VCaP (cell line): ENCODE measurements around the gene DCAF12.

ENCODE experiments used
- H3K27ac ChIP-seq: fragments of 450-650 bp; 2 replicates; pipeline ENCODE4 v1.5.1; 2017
- TF ChIP-seq, protein P1 (sequence below): fragments of 450-650 bp; conservative IDR thresholded peaks from 2 replicates; pipeline ENCODE4 v1.5.1; 2017; ENCODE audit warnings: mild to moderate bottlenecking, moderate library complexity

DCAF12 gene

DNA sequence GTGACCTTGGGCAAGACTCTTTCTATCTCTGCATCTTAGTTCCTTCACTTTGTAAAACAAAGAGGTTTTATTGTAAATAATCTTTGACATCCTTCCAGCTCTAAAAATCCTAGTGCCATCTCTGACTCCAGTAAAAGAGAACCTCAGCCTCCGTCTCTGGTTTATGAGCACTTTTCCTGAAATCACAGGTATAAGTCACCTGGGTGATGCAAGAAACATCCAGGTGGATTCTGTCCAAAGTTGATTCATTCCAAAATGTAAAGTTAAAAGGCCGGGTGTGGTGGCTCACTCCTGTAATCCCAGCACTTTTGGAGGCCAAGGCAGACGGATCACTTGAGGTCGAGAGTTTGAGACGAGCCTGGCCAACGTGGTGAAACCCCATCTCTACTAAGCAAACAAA lies 56.7 kb downstream of the DCAF12 start:
- H3K27ac ChIP-seq = peak overlapping the region; percentile 99
- TF ChIP-seq, protein P1, sequence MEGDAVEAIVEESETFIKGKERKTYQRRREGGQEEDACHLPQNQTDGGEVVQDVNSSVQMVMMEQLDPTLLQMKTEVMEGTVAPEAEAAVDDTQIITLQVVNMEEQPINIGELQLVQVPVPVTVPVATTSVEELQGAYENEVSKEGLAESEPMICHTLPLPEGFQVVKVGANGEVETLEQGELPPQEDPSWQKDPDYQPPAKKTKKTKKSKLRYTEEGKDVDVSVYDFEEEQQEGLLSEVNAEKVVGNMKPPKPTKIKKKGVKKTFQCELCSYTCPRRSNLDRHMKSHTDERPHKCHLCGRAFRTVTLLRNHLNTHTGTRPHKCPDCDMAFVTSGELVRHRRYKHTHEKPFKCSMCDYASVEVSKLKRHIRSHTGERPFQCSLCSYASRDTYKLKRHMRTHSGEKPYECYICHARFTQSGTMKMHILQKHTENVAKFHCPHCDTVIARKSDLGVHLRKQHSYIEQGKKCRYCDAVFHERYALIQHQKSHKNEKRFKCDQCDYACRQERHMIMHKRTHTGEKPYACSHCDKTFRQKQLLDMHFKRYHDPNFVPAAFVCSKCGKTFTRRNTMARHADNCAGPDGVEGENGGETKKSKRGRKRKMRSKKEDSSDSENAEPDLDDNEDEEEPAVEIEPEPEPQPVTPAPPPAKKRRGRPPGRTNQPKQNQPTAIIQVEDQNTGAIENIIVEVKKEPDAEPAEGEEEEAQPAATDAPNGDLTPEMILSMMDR = no peak

DNA sequence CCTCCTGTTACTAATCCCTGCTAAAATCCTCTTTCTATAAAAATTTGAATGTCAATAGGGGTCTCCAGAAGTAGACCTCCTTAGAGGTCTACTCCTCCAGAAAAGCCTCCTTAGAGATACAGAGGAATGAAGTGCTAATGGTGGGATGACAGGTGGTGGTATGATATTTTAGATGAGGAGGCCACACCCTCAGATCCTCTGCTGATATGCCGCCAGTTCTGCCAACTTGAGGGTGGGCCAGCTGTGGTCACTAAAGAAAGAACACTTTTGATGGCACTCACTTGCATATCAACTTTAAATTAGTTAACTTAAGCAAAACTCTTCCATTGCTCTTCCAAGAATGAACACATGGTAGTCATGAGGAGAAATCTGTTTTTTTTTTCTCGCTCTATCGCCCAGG lies 61.0 kb downstream of the DCAF12 start:
- H3K27ac ChIP-seq = no peak overlapping the region
- TF ChIP-seq, protein P1 = no peak

DNA sequence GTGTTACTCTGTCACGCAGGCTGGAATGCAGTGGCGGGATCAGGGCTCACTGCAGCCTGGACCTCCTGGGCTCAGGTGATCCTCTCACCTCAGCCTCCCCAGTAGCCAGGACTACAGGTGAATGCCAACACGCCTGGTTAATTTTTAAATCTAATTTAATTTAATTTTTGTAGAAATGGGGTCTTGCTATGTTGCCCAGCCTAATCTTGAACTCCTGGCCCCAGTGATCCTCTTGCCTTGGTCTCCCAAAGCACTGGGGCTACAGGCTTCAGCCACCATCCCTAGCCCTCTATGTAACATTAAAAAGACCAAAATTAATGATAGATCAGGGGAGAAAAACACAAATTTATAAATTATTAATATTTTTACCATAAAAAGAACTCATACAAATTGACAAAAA lies 66.5 kb downstream of the DCAF12 start:
- H3K27ac ChIP-seq = no peak overlapping the region
- TF ChIP-seq, protein P1 = no peak

DNA sequence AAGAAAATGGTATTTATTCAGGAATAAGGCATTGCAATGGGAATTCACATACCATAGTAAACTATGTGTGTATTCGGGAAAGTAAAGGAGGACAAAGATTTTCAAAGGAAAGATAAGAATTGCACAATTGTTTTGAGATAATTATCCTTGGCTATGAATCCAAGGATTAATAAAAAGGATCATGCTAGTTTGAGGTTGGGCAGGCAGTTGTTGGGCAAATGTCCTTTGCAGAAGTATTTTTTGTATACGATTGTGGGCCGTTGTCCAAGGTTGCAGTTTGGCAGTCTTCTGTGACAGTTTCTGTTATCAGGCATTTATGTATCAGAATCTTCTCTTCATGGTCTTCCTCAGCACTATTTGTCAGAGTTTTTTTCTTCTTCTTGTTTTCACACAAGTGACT lies 67.2 kb downstream of the DCAF12 start:
- TF ChIP-seq, protein P1 = no peak
- H3K27ac ChIP-seq = peak overlapping the region; percentile 5; the same call in 1 of the 2 replicates

DNA sequence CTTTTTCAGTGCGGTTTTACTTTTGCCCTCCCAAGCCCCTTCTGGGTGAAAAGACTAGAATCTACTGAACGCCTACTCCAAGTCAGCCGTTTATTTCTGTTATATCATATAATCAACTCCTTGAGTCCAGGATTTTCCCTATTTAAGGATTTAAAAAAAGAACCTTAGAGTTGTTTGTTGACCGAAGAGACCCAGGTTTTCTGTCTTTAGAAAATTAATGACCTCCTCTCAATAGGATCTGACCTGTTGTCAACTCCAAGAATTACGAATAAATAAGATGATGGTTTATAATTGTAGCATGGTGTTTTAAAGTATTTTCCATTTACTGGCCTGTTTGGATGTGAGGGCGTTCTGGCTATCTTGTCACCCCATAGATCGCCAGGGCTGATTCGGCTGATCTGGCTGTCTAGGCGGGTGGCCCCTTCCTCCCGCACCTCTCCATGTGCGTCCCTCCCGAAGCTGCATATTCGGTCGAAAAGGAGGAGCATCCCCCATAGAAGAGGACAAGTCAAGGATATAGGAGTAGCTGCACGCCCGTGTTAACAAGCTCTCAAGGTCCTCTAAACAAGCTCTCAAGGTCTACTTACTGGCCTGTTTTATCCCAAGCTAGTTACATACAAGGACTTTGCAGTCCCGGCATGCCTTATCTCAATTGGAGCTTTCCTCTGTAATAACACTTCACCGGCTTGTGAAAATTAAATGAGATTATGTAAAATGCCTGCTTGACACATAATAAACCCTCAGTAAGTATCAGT lies 76.7 kb downstream of the DCAF12 start:
- TF ChIP-seq, protein P1 = no peak
- H3K27ac ChIP-seq = peak overlapping the region; percentile 98

DNA sequence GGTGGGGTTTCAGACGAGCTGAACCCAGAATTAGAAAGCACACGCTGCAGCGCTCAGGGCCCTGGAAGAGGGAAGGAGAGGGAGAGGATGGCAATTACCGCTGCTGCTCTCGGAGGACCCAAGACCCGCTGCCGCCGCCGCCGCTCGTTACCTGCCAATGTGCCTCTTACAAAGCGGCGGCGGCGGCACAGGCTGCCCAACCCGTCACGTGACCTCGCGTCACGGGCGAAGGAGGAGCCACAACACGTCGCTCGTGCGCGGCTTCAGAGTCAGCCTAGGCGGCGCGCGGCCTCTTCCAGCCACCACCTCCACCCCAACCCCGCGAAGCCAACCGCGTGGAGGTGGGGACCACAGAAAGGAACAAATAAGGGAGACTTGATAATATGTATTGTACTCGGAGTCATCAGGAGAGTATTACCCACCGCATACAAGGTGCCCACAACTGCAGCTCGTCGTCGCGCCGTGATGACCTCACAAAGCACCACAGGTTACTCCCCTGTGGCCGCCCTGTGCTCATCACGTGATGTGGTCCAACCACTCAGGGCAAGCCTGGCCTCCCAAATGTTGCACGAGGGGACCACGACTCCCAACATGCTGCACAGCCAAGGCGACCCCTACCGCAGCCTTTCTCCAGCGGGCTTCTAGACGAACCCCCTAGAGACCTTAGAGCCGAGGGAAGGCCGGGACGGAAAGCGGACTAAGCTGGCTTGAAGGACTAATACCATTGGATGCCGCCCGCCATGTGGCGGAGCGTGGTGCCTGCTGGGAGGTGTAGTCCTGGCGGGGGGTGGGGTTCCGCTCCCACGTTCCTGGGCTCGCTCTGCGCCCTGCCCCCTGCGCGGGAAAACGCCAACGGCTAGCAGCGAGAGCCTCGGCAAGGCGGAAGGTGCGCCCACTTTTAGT lies 77.5 kb downstream of the DCAF12 start, which contains the start of gene UBAP2:
Gene UBAP2 (minus strand): TSS at position 161 of the 903 bp plus-strand sequence. CDS start 31,739 bp downstream, outside the sequence.
- TF ChIP-seq, protein P1 = no peak
- peak within 1 kb of the TSS; percentile 98 for H3K27ac ChIP-seq
